ENCODE measurements around the gene G3BP1. TPM values are rescaled to one million over a fixed set of nuclear protein-coding genes. Genes with fewer than 3 reads are reported as not detected.

G3BP1 gene
- total and polyA plus RNA-seq, 4 donors, result 26.9 to 144 (median 62.7) TPM

GRCh38 chr5:151805414-151806223 lies 33.9 kb downstream of the G3BP1 start:
- Histone ChIP-seq H3K9me3 (ENCODE audit: control insufficient read depth in 4 of 4, low read length in 3 of 4) (no peaks in the 10 kb centered on the region), H3K27me3 (ENCODE audit: control insufficient read depth in 4 of 4, insufficient read depth in 4 of 4, low read length in 3 of 4) (no peaks in the 10 kb centered on the region), H3K9ac (ENCODE audit: low read depth in 1 of 2, low read length in 2 of 2) (no peak overlapping the region), H3K4me1 (ENCODE audit: control insufficient read depth in 4 of 4, insufficient read depth in 4 of 4, low read length in 3 of 4) (no peaks in the 10 kb centered on the region), H3K27ac (ENCODE audit: low read depth in 1 of 2, low read length in 2 of 2) (no peak overlapping the region), H3K4me3 (ENCODE audit: low read depth in 1 of 3, low read length in 3 of 3) (no peak overlapping the region), H3K36me3 (ENCODE audit: control insufficient read depth in 4 of 4, insufficient read depth in 3 of 4, low read depth in 1 of 4, low read length in 3 of 4) (peaks cover 12 to 49% (median 38%) of the 10 kb centered on the region in 4 donors)
- TF ChIP-seq FOXA2 (IDR thresholded peaks at IDR 0.05), result no peak
- TF ChIP-seq SP1 (IDR thresholded peaks at IDR 0.05), result no peak
- no peak for TF ChIP-seq GABPA (IDR thresholded peaks at IDR 0.05 in 1 of 2, conservative IDR thresholded peaks at IDR 0.05 in 1 of 2)
- TF ChIP-seq TAF1 (conservative IDR thresholded peaks at IDR 0.05), result no peak
- no peak for TF ChIP-seq EGR1 (IDR thresholded peaks at IDR 0.05; ENCODE audit: low read depth in 2 of 2)
- no peak for TF ChIP-seq ZBTB33 (IDR thresholded peaks at IDR 0.05)
- no peak for TF ChIP-seq MAX (IDR thresholded peaks at IDR 0.05)
- no peak for DNase-seq (ENCODE audit: low spot score)
- WGBS, result 96% methylated on average over 3 of the region's 3 CpGs

- no peak overlapping the region for H3K27ac ChIP-seq (ENCODE audit: low read depth in 1 of 2, low read length in 2 of 2)
- peaks cover 6 to 33% (median 28%) of the 10 kb centered on the region in 4 donors for H3K36me3 ChIP-seq (ENCODE audit: control insufficient read depth in 4 of 4, insufficient read depth in 3 of 4, low read depth in 1 of 4, low read length in 3 of 4)
- TF ChIP-seq JUND (IDR thresholded peaks at IDR 0.05) (no peak), ZBTB33 (IDR thresholded peaks at IDR 0.05) (no peak), HNF4G (IDR thresholded peaks at IDR 0.05) (no peak), REST (IDR thresholded peaks at IDR 0.05) (no peak), CTCF (IDR thresholded peaks at IDR 0.05; ENCODE audit: low read depth, low read length, missing input control) (no peak), EGR1 (IDR thresholded peaks at IDR 0.05; ENCODE audit: low read depth in 2 of 2) (no peak), HNF4A (conservative IDR thresholded peaks at IDR 0.05) (no peak), FOXA1 (IDR thresholded peaks at IDR 0.05) (no peak), YY1 (IDR thresholded peaks at IDR 0.05) (no peak), SP1 (IDR thresholded peaks at IDR 0.05) (no peak), TAF1 (conservative IDR thresholded peaks at IDR 0.05) (no peak), NR2F2 (IDR thresholded peaks at IDR 0.05) (no peak), FOXA2 (IDR thresholded peaks at IDR 0.05) (no peak), ATF3 (IDR thresholded peaks at IDR 0.05) (no peak), GABPA (IDR thresholded peaks at IDR 0.05 in 1 of 2, conservative IDR thresholded peaks at IDR 0.05 in 1 of 2) (no peak), RAD21 (IDR thresholded peaks at IDR 0.05) (no peak), MAX (IDR thresholded peaks at IDR 0.05) (no peak), RXRA (IDR thresholded peaks at IDR 0.05) (no peak)
- 95% methylated on average over 4 of the region's 4 CpGs for whole genome bisulfite sequencing
- H3K4me1 ChIP-seq (ENCODE audit: control insufficient read depth in 4 of 4, insufficient read depth in 4 of 4, low read length in 3 of 4), result no peaks in the 10 kb centered on the region
- H3K9ac ChIP-seq (ENCODE audit: low read depth in 1 of 2, low read length in 2 of 2), result no peak overlapping the region
- no peaks in the 10 kb centered on the region for H3K27me3 ChIP-seq (ENCODE audit: control insufficient read depth in 4 of 4, insufficient read depth in 4 of 4, low read length in 3 of 4)
- no peak overlapping the region for H3K4me3 ChIP-seq (ENCODE audit: low read depth in 1 of 3, low read length in 3 of 3)
- DNase-seq (ENCODE audit: low spot score), result no peak
- H3K9me3 ChIP-seq (ENCODE audit: control insufficient read depth in 4 of 4, low read length in 3 of 4), result no peaks in the 10 kb centered on the region
Observed at GRCh38 chr5:151808451-151809169, 36.9 kb downstream of the G3BP1 start.
